ENCODE data around the gene PTTG1IP. TPM values are rescaled to one million over a fixed set of nuclear protein-coding genes. Genes with fewer than 3 reads are reported as not detected.

PTTG1IP gene
- total RNA-seq, 1 experiment from 2014 or later = 136 TPM

GRCh38 chr21:44899768-44900558 is 26.5 kb upstream of the PTTG1IP start:
- CTCF ChIA-PET = no interaction called here
- H3K4me1 Mint-ChIP-seq (ENCODE audit: low read depth, unreplicated experiment) = no peaks in the 10 kb centered on the region
- no peak overlapping the region for H3K4me3 Mint-ChIP-seq (ENCODE audit: low read depth, unreplicated experiment)
- peaks cover 27% of the 10 kb centered on the region for H3K27me3 Mint-ChIP-seq (ENCODE audit: unreplicated experiment)
- BruUV-seq (replicated peaks) = no TSS peak
- intact Hi-C loops (cut with micrococcal nuclease; ENCODE audit: unreplicated experiment) = no loop called here
- H3K9me3 Mint-ChIP-seq (ENCODE audit: low read depth, unreplicated experiment) = no peaks in the 10 kb centered on the region
- H3K36me3 Mint-ChIP-seq (ENCODE audit: insufficient read depth, unreplicated experiment) = peaks cover 5% of the 10 kb centered on the region
- DNase-seq = no peak
- H3K27ac Mint-ChIP-seq (ENCODE audit: unreplicated experiment) = no peak overlapping the region
- TF ChIP-seq CTCF (IDR thresholded peaks at IDR 0.05; ENCODE audit: unreplicated experiment) = no peak

- Mint-ChIP-seq H3K4me3 (ENCODE audit: low read depth, unreplicated experiment) (no peak overlapping the region), H3K4me1 (ENCODE audit: low read depth, unreplicated experiment) (no peaks in the 10 kb centered on the region), H3K27me3 (ENCODE audit: unreplicated experiment) (peaks cover 23% of the 10 kb centered on the region), H3K27ac (ENCODE audit: unreplicated experiment) (no peak overlapping the region), H3K9me3 (ENCODE audit: low read depth, unreplicated experiment) (no peaks in the 10 kb centered on the region), H3K36me3 (ENCODE audit: insufficient read depth, unreplicated experiment) (peaks cover 5% of the 10 kb centered on the region)
- no peak for DNase-seq
- intact Hi-C loops (cut with micrococcal nuclease; ENCODE audit: unreplicated experiment) = no loop called here
- no TSS peak for BruUV-seq (replicated peaks)
- CTCF ChIA-PET = no interaction called here
- no peak for TF ChIP-seq CTCF (IDR thresholded peaks at IDR 0.05; ENCODE audit: unreplicated experiment)
Observed at GRCh38 chr21:44898851-44899767, 25.6 kb upstream of the PTTG1IP start.

GRCh38 chr21:44898011-44898488 is 24.6 kb upstream of the PTTG1IP start:
- DNase-seq = no peak
- Mint-ChIP-seq H3K27ac (ENCODE audit: unreplicated experiment) (no peak overlapping the region), H3K9me3 (ENCODE audit: low read depth, unreplicated experiment) (no peaks in the 10 kb centered on the region), H3K27me3 (ENCODE audit: unreplicated experiment) (peaks cover 23% of the 10 kb centered on the region), H3K36me3 (ENCODE audit: insufficient read depth, unreplicated experiment) (peaks cover 5% of the 10 kb centered on the region), H3K4me1 (ENCODE audit: low read depth, unreplicated experiment) (no peaks in the 10 kb centered on the region), H3K4me3 (ENCODE audit: low read depth, unreplicated experiment) (no peak overlapping the region)
- intact Hi-C loops (cut with micrococcal nuclease; ENCODE audit: unreplicated experiment) = no loop called here
- CTCF ChIA-PET = no interaction called here
- BruUV-seq (replicated peaks) = no TSS peak
- TF ChIP-seq CTCF (IDR thresholded peaks at IDR 0.05; ENCODE audit: unreplicated experiment) = no peak

- BruUV-seq (replicated peaks) = no TSS peak
- no peak overlapping the region for H3K4me3 Mint-ChIP-seq (ENCODE audit: low read depth, unreplicated experiment)
- peaks cover 18% of the 10 kb centered on the region for H3K27me3 Mint-ChIP-seq (ENCODE audit: unreplicated experiment)
- H3K27ac Mint-ChIP-seq (ENCODE audit: unreplicated experiment) = no peak overlapping the region
- no peaks in the 10 kb centered on the region for H3K9me3 Mint-ChIP-seq (ENCODE audit: low read depth, unreplicated experiment)
- CTCF ChIA-PET = no interaction called here
- peaks cover 5% of the 10 kb centered on the region for H3K36me3 Mint-ChIP-seq (ENCODE audit: insufficient read depth, unreplicated experiment)
- TF ChIP-seq CTCF (IDR thresholded peaks at IDR 0.05; ENCODE audit: unreplicated experiment) = no peak
- no peaks in the 10 kb centered on the region for H3K4me1 Mint-ChIP-seq (ENCODE audit: low read depth, unreplicated experiment)
- no peak for DNase-seq
- intact Hi-C loops (cut with micrococcal nuclease; ENCODE audit: unreplicated experiment) = no loop called here
Observed at GRCh38 chr21:44897326-44898010, 24.0 kb upstream of the PTTG1IP start.
